Measurements from ENCODE around the gene MPRIP.

GRCh38 chr17:17216776-17217175 lies 174.5 kb downstream of the MPRIP start:
- no peak for TF ChIP-seq CTCF (conservative IDR thresholded peaks at IDR 0.05)
- TF ChIP-seq EZH2 (IDR thresholded peaks at IDR 0.05; ENCODE audit: low read depth): no peak

Data from PC-9 (cell line).